ENCODE results near the gene AIFM3.

AIFM3 gene

GRCh38 chr22:21029486-21030025 lies 62.5 kb downstream of the AIFM3 start:
- H3K4me3 ChIP-seq (ENCODE audit: low read length) = no peak overlapping the region
- TF ChIP-seq, protein P1, sequence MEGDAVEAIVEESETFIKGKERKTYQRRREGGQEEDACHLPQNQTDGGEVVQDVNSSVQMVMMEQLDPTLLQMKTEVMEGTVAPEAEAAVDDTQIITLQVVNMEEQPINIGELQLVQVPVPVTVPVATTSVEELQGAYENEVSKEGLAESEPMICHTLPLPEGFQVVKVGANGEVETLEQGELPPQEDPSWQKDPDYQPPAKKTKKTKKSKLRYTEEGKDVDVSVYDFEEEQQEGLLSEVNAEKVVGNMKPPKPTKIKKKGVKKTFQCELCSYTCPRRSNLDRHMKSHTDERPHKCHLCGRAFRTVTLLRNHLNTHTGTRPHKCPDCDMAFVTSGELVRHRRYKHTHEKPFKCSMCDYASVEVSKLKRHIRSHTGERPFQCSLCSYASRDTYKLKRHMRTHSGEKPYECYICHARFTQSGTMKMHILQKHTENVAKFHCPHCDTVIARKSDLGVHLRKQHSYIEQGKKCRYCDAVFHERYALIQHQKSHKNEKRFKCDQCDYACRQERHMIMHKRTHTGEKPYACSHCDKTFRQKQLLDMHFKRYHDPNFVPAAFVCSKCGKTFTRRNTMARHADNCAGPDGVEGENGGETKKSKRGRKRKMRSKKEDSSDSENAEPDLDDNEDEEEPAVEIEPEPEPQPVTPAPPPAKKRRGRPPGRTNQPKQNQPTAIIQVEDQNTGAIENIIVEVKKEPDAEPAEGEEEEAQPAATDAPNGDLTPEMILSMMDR (IDR thresholded peaks at IDR 0.05; ENCODE audit: insufficient read depth, low read depth, low read length, missing control alignments) = no peak
- no peak for DNase-seq (ENCODE audit: low read depth)

DNA sequence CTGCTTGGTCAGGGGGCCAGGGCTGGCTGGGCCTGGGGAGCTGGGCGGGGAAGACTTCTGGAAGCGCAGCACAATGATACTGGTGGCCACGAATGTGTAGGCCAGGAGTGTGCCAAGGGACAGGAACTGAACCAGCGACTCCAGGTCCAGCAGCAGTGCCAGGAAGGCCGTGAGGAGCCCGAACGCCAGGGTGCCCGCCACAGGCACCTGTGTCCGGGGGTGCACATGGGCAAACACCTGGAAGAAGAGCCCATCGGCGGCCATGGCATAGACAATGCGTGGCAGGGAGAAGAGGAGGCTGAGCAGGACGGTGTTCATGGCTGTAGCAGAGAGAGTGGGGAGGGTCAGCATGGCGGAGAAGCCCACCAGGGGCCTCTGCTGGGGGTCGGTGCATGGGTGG lies 63.0 kb downstream of the AIFM3 start:
- DNase-seq (ENCODE audit: low read depth) = no peak
- TF ChIP-seq, protein P1 (IDR thresholded peaks at IDR 0.05; ENCODE audit: insufficient read depth, low read depth, low read length, missing control alignments) = no peak

More for the DNA sequence above, 63.0 kb downstream of the AIFM3 start:
- no peak overlapping the region for H3K4me3 ChIP-seq (ENCODE audit: low read length)
